ENCODE results near the gene PRAF2.

The PRAF2 gene

GRCh38 chrX:49041744-49042580, 31.8 kb downstream of the PRAF2 start:
- no peak overlapping the region; the same call in 1 of the 2 replicates for H2AFZ ChIP-seq (ENCODE audit: low read length)
- TF ChIP-seq EZH2 (optimal IDR thresholded peaks at IDR 0.05; ENCODE audit: low read depth, low read length) (no peak), EZH2phosphoT487 (IDR thresholded peaks at IDR 0.05; ENCODE audit: low read length) (no peak), CTCF (IDR thresholded peaks at IDR 0.05; ENCODE audit: low read length) (no peak)
- no peak for DNase-seq

GRCh38 chrX:49040376-49040955, 33.3 kb downstream of the PRAF2 start:
- H3K4me3 ChIP-seq (ENCODE audit: low read length): no peak overlapping the region
- no peak for DNase-seq
- peaks cover 21% of the 10 kb centered on the region for H3K79me2 ChIP-seq (ENCODE audit: low read length)
- no peaks in the 10 kb centered on the region for H3K9me2 ChIP-seq (replicated peaks; ENCODE audit: insufficient read depth, low read length)
- H3F3A ChIP-seq (ENCODE audit: insufficient read depth, low read length): peaks cover 7% of the 10 kb centered on the region; the same call in 1 of the 2 replicates
- no peaks in the 10 kb centered on the region for H3K27me3 ChIP-seq (replicated peaks; ENCODE audit: insufficient read depth, low read length)
- peak overlapping the region; percentile 58; the same call in 1 of the 2 replicates for H3K4me2 ChIP-seq (ENCODE audit: low read depth, low read length)
- H3K36me3 ChIP-seq (replicated peaks; ENCODE audit: insufficient read depth, low read length): no peaks in the 10 kb centered on the region
- no peak overlapping the region for H2AFZ ChIP-seq (ENCODE audit: low read length)
- peaks cover 15% of the 10 kb centered on the region for H3K4me1 ChIP-seq (ENCODE audit: low read length)
- H4K20me1 ChIP-seq (ENCODE audit: insufficient read depth, low read length): no peaks in the 10 kb centered on the region
- H3K27ac ChIP-seq (ENCODE audit: low read length): peak overlapping the region; percentile 59; the same call in 1 of the 2 replicates
- peak overlapping the region; percentile 33; the same call in 1 of the 2 replicates for H3K9ac ChIP-seq (ENCODE audit: low read length)
- no peaks in the 10 kb centered on the region for H3K9me3 ChIP-seq (replicated peaks; ENCODE audit: insufficient read depth, low read length)
- TF ChIP-seq EZH2 (optimal IDR thresholded peaks at IDR 0.05; ENCODE audit: low read depth, low read length) (no peak), EZH2phosphoT487 (IDR thresholded peaks at IDR 0.05; ENCODE audit: low read length) (no peak), CTCF (IDR thresholded peaks at IDR 0.05; ENCODE audit: low read length) (no peak)

More at GRCh38 chrX:49041744-49042580, 31.8 kb downstream of the PRAF2 start:
- Histone ChIP-seq H3K4me1 (ENCODE audit: low read length) (peaks cover 15% of the 10 kb centered on the region), H3K4me2 (ENCODE audit: low read depth, low read length) (peak overlapping the region; percentile 77), H3K79me2 (ENCODE audit: low read length) (peaks cover 21% of the 10 kb centered on the region), H3K4me3 (ENCODE audit: low read length) (peak overlapping the region; percentile 73), H3K9me2 (replicated peaks; ENCODE audit: insufficient read depth, low read length) (no peaks in the 10 kb centered on the region), H3K36me3 (replicated peaks; ENCODE audit: insufficient read depth, low read length) (no peaks in the 10 kb centered on the region), H3K27me3 (replicated peaks; ENCODE audit: insufficient read depth, low read length) (no peaks in the 10 kb centered on the region), H3F3A (ENCODE audit: insufficient read depth, low read length) (peaks cover 7% of the 10 kb centered on the region; the same call in 1 of the 2 replicates), H3K27ac (ENCODE audit: low read length) (peak overlapping the region; percentile 68; the same call in 1 of the 2 replicates), H3K9me3 (replicated peaks; ENCODE audit: insufficient read depth, low read length) (no peaks in the 10 kb centered on the region), H4K20me1 (ENCODE audit: insufficient read depth, low read length) (no peaks in the 10 kb centered on the region), H3K9ac (ENCODE audit: low read length) (peak overlapping the region; percentile 91)

- Histone ChIP-seq H3K9me3 (replicated peaks; ENCODE audit: insufficient read depth, low read length) (no peaks in the 10 kb centered on the region), H3K4me2 (ENCODE audit: low read depth, low read length) (peak overlapping the region; percentile 58; the same call in 1 of the 2 replicates), H3K9me2 (replicated peaks; ENCODE audit: insufficient read depth, low read length) (no peaks in the 10 kb centered on the region), H2AFZ (ENCODE audit: low read length) (no peak overlapping the region), H3K9ac (ENCODE audit: low read length) (peak overlapping the region; percentile 33; the same call in 1 of the 2 replicates), H3K4me1 (ENCODE audit: low read length) (peaks cover 15% of the 10 kb centered on the region), H3K79me2 (ENCODE audit: low read length) (peaks cover 21% of the 10 kb centered on the region), H3K36me3 (replicated peaks; ENCODE audit: insufficient read depth, low read length) (no peaks in the 10 kb centered on the region), H3K27ac (ENCODE audit: low read length) (peak overlapping the region; percentile 59; the same call in 1 of the 2 replicates), H3F3A (ENCODE audit: insufficient read depth, low read length) (peaks cover 7% of the 10 kb centered on the region; the same call in 1 of the 2 replicates), H3K4me3 (ENCODE audit: low read length) (no peak overlapping the region), H4K20me1 (ENCODE audit: insufficient read depth, low read length) (no peaks in the 10 kb centered on the region), H3K27me3 (replicated peaks; ENCODE audit: insufficient read depth, low read length) (no peaks in the 10 kb centered on the region)
- TF ChIP-seq EZH2 (optimal IDR thresholded peaks at IDR 0.05; ENCODE audit: low read depth, low read length) (no peak), CTCF (IDR thresholded peaks at IDR 0.05; ENCODE audit: low read length) (no peak), EZH2phosphoT487 (IDR thresholded peaks at IDR 0.05; ENCODE audit: low read length) (no peak)
- peak; percentile 60 for DNase-seq
Measured at GRCh38 chrX:49039598-49040375, 34.0 kb downstream of the PRAF2 start.
